DOHH2 (cell line): ENCODE data around the gene AK3.

Experiments
- CTCF ChIP-seq: fragments of 200-600 bp; sonication (generic); IDR thresholded peaks from one replicate; pipeline ENCODE4 v1.5.1; 2014; ENCODE audit warnings: antibody characterized with exemption, mild to moderate bottlenecking, low read depth, low read length; ENCODE audit not compliant: poor library complexity, severe bottlenecking
- EZH2phosphoT487 ChIP-seq: fragments of 200-600 bp; sonication (generic); IDR thresholded peaks from 2 replicates; pipeline ENCODE4 v1.6.1; 2017; ENCODE audit warnings: borderline replicate concordance, mild to moderate bottlenecking, antibody characterized with exemption, low read length, moderate library complexity, mixed read lengths

GRCh38 chr9:4721736-4722135, 19.3 kb downstream of the AK3 start:
- no peak for TF ChIP-seq CTCF
- no peak for TF ChIP-seq EZH2phosphoT487
